ENCODE measurements around the gene AMFR. TPM values are rescaled to one million over a fixed set of nuclear protein-coding genes. Genes with fewer than 3 reads are reported as not detected.

The AMFR gene
- total and polyA plus RNA-seq, 2 of the 8 experiments (the other 6 are each of a cell fraction or from before 2014, with no cell fraction given), result 18.6 to 21.7 TPM

DNA sequence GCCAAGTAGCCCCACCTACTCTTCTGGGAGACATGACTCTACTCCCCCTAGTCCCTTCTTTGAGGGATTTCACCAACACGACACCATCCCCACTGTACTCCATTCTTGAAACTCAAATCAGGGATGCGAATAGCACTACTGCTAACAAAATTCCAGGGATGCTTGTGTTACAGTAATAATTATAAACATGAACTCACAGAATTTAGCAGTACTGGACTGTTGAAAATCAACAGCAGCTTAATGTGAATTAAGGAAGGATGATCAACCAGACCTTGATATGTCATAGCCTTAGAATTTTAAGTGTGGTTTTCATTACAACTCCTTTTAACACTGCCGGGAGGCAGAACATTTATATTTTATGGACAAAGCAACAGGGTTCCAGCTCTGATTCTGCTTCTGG, 37.9 kb downstream of the AMFR start (continued):
- TF ChIP-seq E2F6 (IDR thresholded peaks at IDR 0.05) (no peak), TEAD4 (IDR thresholded peaks at IDR 0.05; ENCODE audit: low read depth, low read length) (no peak), RXRA (IDR thresholded peaks at IDR 0.05; ENCODE audit: insufficient read depth, low read depth, low read length) (no peak), RAD21 (IDR thresholded peaks at IDR 0.05 in 1 of 2, conservative IDR thresholded peaks at IDR 0.05 in 1 of 2; ENCODE audit: low read depth in 2 of 2, low read length in 2 of 2) (no peak), CHD1 (IDR thresholded peaks at IDR 0.05; ENCODE audit: low read depth, low read length) (no peak)
